ENCODE results near the gene SYT17.

GRCh38 chr16:19278403-19278802 lies 110.4 kb downstream of the SYT17 start:
- no peak for TF ChIP-seq YY1 (IDR thresholded peaks at IDR 0.05; ENCODE audit: low read depth)
- no peak for TF ChIP-seq TCF12 (IDR thresholded peaks at IDR 0.05; ENCODE audit: low read depth)
- TF ChIP-seq MAX (IDR thresholded peaks at IDR 0.05), result no peak
